ENCODE results near the gene BRD1. TPM values are rescaled to one million over a fixed set of nuclear protein-coding genes. Genes with fewer than 3 reads are reported as not detected.

Gene BRD1
- polyA plus RNA-seq, 1 donor from 2014 or later: 79.3 TPM

GRCh38 chr22:49869086-49869830 lies 41.6 kb upstream of the BRD1 start:
- Histone ChIP-seq H3K27me3 (ENCODE audit: insufficient read depth, low read depth, low read length) (no peaks in the 10 kb centered on the region), H3K36me3 (ENCODE audit: insufficient read depth, low read length) (no peaks in the 10 kb centered on the region), H3K9me3 (ENCODE audit: low read length) (peaks cover 15% of the 10 kb centered on the region), H3K27ac (ENCODE audit: low read length) (no peak overlapping the region), H3K9me2 (ENCODE audit: insufficient read depth, low read length) (no peaks in the 10 kb centered on the region), H3K4me3 (ENCODE audit: low read length) (no peak overlapping the region), H4K20me1 (ENCODE audit: insufficient read depth) (no peaks in the 10 kb centered on the region), H3K4me2 (ENCODE audit: low read length) (no peak overlapping the region), H2AFZ (ENCODE audit: low read depth, low read length) (no peak overlapping the region), H3F3A (ENCODE audit: insufficient read depth, low read length, poor library complexity, severe bottlenecking) (no peaks in the 10 kb centered on the region), H3K9ac (ENCODE audit: low read length) (no peak overlapping the region), H3K79me2 (replicated peaks; ENCODE audit: insufficient read depth, low read length) (peaks cover 91% of the 10 kb centered on the region)
- TF ChIP-seq MXI1 (conservative IDR thresholded peaks at IDR 0.05; ENCODE audit: poor library complexity, severe bottlenecking): no peak
- TF ChIP-seq POLR2AphosphoS5 (IDR thresholded peaks at IDR 0.05): no peak
- no peak for TF ChIP-seq RAD21 (conservative IDR thresholded peaks at IDR 0.05)
- TF ChIP-seq EP300 (conservative IDR thresholded peaks at IDR 0.05; ENCODE audit: poor library complexity, severe bottlenecking): no peak
- no peak for TF ChIP-seq CTCF (IDR thresholded peaks at IDR 0.05; ENCODE audit: poor library complexity, severe bottlenecking)
- no peak for TF ChIP-seq EZH2 (IDR thresholded peaks at IDR 0.05; ENCODE audit: borderline replicate concordance, insufficient read depth, low read length, poor library complexity, severe bottlenecking)
- no peak for TF ChIP-seq SMC3 (conservative IDR thresholded peaks at IDR 0.05; ENCODE audit: poor library complexity)
- TF ChIP-seq REST (IDR thresholded peaks at IDR 0.05; ENCODE audit: borderline replicate concordance): no peak
- no peak for TF ChIP-seq TAF1 (IDR thresholded peaks at IDR 0.05; ENCODE audit: low read depth)

GRCh38 chr22:49867303-49868265 lies 39.9 kb upstream of the BRD1 start:
- Histone ChIP-seq H3K9me2 (ENCODE audit: insufficient read depth, low read length) (no peaks in the 10 kb centered on the region), H3K27me3 (ENCODE audit: insufficient read depth, low read depth, low read length) (no peaks in the 10 kb centered on the region), H3K79me2 (replicated peaks; ENCODE audit: insufficient read depth, low read length) (peaks cover 90% of the 10 kb centered on the region), H3K4me2 (ENCODE audit: low read length) (no peak overlapping the region), H4K20me1 (ENCODE audit: insufficient read depth) (no peaks in the 10 kb centered on the region), H2AFZ (ENCODE audit: low read depth, low read length) (no peak overlapping the region), H3F3A (ENCODE audit: insufficient read depth, low read length, poor library complexity, severe bottlenecking) (no peaks in the 10 kb centered on the region), H3K9ac (ENCODE audit: low read length) (no peak overlapping the region), H3K9me3 (ENCODE audit: low read length) (peaks cover 15% of the 10 kb centered on the region), H3K27ac (ENCODE audit: low read length) (no peak overlapping the region), H3K4me3 (ENCODE audit: low read length) (no peak overlapping the region), H3K36me3 (ENCODE audit: insufficient read depth, low read length) (no peaks in the 10 kb centered on the region)
- TF ChIP-seq POLR2AphosphoS5 (IDR thresholded peaks at IDR 0.05): no peak
- no peak for TF ChIP-seq SMC3 (conservative IDR thresholded peaks at IDR 0.05; ENCODE audit: poor library complexity)
- TF ChIP-seq TAF1 (IDR thresholded peaks at IDR 0.05; ENCODE audit: low read depth): no peak
- no peak for TF ChIP-seq RAD21 (conservative IDR thresholded peaks at IDR 0.05)
- TF ChIP-seq MXI1 (conservative IDR thresholded peaks at IDR 0.05; ENCODE audit: poor library complexity, severe bottlenecking): no peak
- no peak for TF ChIP-seq EP300 (conservative IDR thresholded peaks at IDR 0.05; ENCODE audit: poor library complexity, severe bottlenecking)
- no peak for TF ChIP-seq EZH2 (IDR thresholded peaks at IDR 0.05; ENCODE audit: borderline replicate concordance, insufficient read depth, low read length, poor library complexity, severe bottlenecking)
- no peak for TF ChIP-seq CTCF (IDR thresholded peaks at IDR 0.05; ENCODE audit: poor library complexity, severe bottlenecking)
- TF ChIP-seq REST (IDR thresholded peaks at IDR 0.05; ENCODE audit: borderline replicate concordance): no peak

All from neural cell (in vitro differentiated cells).